NCI-H2107 (cell line): ENCODE results near the gene MYOM1.

ENCODE experiments used
- DNase-seq: peaks from one replicate; lab custom pipeline; 2025; lab: John Stamatoyannopoulos, UW

MYOM1 gene

GRCh38 chr18:3219631-3220335, at the start of gene MYOM1:
TSS of gene MYOM1 (minus strand) at chr18:3219968. CDS start at chr18:3215223, 4,745 bp downstream.
- no peak for DNase-seq

DNA sequence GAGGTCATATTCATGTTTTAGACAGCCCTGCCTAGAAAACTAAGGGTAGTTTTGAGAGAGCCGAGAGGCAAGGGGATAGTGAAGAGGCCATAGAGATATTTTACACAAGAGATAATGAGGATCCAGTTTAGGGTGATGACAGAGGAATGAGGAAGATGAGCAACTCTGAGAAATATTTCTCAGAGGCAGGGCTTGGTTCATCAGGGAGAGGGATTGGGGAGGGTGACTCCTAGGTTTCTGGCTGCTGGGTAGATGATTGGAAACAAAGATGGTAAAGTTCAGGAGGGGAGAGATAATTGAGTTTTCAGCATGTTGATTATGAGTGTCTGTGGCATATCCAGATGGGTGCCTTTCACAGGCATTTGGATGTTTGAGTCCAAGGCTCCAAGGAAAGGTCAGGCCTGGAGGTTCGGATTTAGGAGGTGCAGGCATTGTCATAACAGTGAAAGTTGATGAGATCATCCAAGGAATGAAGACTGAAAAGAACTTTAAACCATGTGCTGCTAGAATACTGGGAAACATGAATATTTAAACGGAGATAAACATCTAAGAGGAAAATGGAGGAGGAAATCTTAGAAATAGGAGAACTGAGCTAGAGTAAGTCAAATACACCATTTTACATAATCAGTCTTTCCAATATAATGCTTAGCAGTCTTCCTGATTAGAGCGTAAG, 49.6 kb upstream of the MYOM1 start:
- DNase-seq = no peak

DNA sequence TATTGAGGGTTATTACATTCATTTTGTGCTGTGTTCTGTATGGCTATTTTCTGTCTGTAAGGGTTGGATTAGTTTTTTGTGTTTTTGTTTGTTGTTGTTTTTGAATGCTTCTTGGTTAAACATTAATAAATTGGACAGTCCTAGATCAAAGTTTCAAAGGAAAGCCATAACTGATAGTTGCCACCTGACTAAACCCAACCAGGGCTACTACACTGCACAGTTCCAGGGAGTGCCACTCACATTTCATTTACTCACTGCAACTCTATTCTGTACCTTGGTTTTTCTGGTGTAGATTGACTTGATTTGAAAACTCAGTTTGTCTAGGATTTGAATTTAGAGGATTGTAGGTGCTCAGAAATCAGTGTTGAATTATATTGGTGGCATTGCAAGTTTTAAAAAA, 48.5 kb upstream of the MYOM1 start:
- DNase-seq = no peak

DNA sequence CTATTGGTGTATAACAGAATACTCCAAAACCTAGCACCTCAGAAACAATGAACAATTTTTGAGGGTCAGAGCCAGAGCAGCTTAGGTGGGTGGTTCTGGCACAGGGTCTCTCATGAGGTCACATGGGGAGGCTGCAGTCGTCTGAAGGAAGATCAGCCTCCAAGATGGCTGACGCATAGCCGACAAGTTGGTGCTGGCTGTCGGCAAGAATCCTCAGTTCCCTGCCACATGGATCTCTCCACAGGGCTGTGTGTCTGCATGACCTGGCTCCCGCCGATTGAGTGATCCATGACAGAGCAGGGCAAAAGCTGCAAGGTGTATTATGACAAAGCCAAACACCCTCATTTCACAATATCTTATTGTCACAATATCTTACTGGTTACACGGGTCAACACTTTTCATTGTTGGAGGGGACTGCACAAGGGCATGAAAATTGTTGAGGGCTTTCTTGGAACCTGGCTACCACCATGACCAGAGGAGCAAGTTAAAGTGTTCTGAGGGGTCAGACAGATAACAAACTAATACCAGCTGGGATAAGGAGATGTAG, 46.4 kb upstream of the MYOM1 start:
- DNase-seq = no peak

GRCh38 chr18:3265564-3266033, 45.8 kb upstream of the MYOM1 start:
- DNase-seq = no peak

DNA sequence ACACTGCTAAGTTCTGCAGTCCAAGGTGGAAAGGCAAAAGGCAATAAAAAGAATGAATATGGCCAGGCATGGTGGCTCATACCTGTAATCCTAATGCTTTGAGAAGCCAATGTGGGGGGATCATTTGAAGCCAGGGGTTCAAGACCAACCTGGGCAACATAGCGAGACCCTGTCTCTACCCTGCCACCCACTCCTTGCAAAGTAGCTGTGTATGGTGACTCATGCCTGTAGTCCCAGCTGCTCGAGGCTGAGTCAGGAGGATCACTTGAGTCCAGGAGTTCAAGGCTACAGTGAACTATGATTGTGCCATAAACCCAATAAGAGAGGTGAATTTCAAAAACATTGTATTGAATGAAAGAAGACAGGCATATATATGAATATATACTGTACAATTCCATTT, 44.6 kb upstream of the MYOM1 start:
- DNase-seq = no peak

- no peak for DNase-seq
Observed at GRCh38 chr18:3263132-3263700, 43.4 kb upstream of the MYOM1 start.

- no peak for DNase-seq
Observed at GRCh38 chr18:3262234-3263131, 42.7 kb upstream of the MYOM1 start.

DNA sequence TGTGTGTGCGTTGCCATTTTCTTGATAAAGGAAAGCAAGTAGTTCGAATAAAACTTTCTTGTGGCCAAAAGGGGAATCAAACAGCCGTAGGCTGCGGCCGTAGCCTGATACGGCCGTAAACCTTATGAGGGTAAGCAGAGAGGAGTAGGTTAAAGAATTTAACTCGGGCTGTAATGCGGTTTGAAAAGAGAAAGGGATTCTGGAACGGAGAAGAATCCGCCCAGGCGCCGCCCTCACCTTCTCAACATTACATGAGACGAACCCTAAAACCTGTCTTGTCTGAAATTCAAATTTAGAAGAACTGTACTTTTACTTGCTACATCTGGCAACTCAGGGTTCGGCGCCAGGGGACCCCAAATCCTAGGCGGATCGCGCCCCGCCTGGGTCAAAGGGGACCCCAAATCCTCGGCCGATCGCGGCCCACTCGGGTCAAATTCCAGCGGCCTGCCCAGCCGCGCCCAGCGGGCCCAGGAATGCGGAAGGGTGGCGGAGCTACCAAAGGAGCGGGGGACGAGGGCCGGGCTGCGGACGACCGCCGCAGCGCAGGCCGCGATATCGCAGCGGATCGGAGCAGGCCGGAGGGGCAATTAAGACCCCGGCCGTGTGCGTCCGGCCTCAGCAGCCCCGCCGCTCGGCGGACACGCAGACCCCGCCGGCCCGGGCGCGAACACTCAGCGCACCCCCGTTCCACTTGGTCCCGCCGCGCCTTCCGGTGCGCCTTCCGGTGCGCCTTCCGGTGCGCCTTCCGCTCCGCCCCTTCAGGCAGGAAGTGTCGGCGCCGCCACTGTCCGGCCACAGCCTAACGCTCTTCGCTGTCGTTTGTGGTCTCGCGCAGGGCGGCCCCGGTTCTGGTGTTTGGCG, 41.8 kb upstream of the MYOM1 start, which contains the start of gene MYL12B:
Gene MYL12B (plus strand): TSS at position 761 of the 861 bp plus-strand sequence. CDS start 10,766 bp downstream, outside the sequence.
- no peak for DNase-seq

DNA sequence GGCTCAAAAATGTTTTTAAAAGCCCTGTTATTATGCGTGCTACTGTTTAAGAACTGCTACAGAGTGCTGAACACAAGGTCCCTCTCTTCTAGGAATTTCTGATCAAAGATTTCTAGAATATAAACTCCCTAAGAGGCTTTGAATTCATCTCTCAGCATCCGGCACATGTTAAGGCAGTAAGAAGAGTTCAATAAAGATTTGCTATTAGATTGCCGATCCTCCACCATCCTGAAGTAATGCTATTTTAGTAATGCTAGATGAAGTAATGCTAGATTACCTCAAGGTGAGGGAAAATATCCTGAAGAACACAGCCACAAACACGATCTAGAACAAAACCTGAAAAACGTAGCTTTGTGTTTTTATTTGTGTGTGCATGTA, 41.2 kb upstream of the MYOM1 start:
- no peak for DNase-seq

- DNase-seq = no peak
Observed at GRCh38 chr18:3257627-3258120, 37.9 kb upstream of the MYOM1 start.

DNA sequence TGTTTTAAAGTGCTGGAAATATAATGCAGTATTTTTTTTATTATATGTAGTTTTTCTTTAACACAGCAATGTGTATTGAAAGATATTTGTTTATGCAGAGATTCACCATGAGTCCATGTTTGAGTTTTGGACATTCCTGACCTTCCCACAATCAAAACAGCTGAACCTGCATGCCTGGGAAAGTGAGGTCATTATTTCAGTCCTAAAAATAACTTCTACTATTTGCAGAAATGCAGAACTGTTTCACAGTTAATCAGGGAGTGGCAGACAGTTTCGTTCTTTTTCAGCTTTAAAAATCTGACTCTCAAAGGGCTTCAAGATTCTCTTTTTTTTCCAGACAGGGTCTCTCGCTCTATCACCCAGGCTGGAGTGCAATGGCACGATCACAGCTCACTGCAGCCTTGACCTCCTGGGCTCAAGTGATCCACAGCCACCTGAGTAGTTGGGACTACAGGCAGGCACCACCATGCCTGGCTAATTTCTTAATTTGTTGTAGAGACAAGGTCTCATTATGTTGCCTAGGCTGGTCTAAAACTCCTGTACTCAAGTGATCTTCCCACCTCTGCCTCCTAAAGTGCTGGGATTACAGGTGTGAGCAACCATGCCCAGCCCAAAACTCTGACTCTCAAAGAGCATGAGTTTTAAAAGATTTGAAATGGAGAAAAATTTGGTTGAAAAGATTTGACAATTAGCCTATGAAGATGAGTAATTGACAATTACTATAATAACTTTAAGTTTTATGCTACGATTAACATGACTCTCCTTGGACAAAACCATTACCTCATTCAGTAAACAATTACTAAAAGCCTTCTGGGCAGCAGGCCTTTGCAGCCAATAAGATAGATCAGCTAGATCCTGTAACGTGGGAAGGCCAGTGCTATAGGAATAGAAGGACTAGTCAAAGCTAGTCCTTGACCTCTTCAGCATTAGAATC, 37.2 kb upstream of the MYOM1 start:
- DNase-seq = no peak

DNA sequence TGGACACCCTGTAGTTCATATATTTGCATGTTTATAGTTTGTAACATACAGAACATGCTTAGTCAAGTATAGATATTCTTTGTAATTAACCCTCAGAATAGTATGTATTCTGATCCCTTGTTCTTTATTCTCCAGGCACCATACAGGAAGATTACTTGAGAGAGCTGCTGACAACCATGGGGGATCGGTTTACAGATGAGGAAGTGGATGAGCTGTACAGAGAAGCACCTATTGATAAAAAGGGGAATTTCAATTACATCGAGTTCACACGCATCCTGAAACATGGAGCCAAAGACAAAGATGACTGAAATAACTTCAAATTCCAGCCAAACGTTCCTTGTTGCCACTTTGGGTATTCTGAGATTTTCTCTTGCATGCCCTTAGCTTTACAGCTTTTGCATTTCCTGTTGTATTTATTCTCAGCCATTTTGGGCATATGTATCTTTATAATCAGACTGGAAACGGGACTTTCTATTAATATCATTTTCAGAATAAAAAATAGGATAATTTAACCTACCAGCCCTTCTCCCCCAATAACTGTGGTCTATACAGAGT, 35.9 kb upstream of the MYOM1 start:
- no peak for DNase-seq

- DNase-seq = no peak
Observed at GRCh38 chr18:3254725-3255124, 35.0 kb upstream of the MYOM1 start.

DNA sequence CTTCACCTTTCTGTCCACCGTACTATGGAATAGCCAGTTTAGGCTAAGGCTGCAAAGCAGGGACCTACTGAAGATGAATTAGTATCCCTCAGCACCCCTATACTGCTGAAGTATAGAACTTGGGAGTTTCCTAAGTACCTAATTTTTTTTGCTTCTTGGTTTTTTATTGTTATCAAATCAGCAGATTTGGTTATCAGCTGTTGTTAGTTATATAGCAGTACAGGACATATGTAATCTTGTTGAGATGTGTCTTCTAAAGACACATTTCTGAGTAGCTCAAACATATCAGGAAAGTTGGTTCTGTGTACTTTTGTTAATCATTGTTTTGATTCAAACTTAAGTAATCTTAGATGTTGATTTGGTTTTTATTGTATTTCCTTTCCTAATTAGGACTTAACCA, 33.1 kb upstream of the MYOM1 start:
- no peak for DNase-seq

DNA sequence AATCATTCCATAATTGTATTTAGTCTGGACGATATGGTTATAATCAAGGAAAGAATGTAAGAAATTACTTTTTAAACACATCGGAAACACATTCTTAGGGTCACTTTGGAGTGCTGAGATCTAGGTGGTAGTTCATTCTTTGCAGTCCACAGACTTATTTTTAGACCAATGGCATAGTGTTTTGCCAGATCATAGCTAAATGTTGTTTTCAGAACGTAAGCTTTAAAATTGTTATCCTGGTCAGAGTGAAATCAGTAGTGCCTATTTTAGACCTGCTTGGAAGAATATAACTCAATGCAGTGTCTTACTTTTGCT, 32.2 kb upstream of the MYOM1 start:
- no peak for DNase-seq

GRCh38 chr18:3251249-3251962, 31.6 kb upstream of the MYOM1 start:
- no peak for DNase-seq

- DNase-seq = no peak
Observed at GRCh38 chr18:3250237-3251107, 30.7 kb upstream of the MYOM1 start.
